ENCODE data around the gene EGLN3. TPM values are rescaled to one million over a fixed set of nuclear protein-coding genes. Genes with fewer than 3 reads are reported as not detected.

The EGLN3 gene
- total and polyA plus RNA-seq, 2 of the 13 experiments (the other 11 are each of a cell fraction or from before 2014, with no cell fraction given): 0.18 to 27.3 TPM

GRCh38 chr14:33938131-33938949 lies 12.5 kb downstream of the EGLN3 start (continued):
- TF ChIP-seq ZNF768 (CRISPR knock-in tag; IDR thresholded peaks at IDR 0.05): no peak
- no peak for TF ChIP-seq ZNF563 (CRISPR knock-in tag; IDR thresholded peaks at IDR 0.05)
- peak; percentile 51; the same call in 1 of the 2 replicates for TF ChIP-seq TFAP4 (IDR thresholded peaks at IDR 0.05; ENCODE audit: borderline replicate concordance, low read depth)
- no peak for TF ChIP-seq DNMT1 (CRISPR knock-in tag; IDR thresholded peaks at IDR 0.05)
- TF ChIP-seq ZNF484 (CRISPR knock-in tag; IDR thresholded peaks at IDR 0.05; ENCODE audit: borderline replicate concordance, low read depth): no peak
- TF ChIP-seq ZNF569 (CRISPR knock-in tag; IDR thresholded peaks at IDR 0.05; ENCODE audit: borderline replicate concordance): no peak
- no peak for TF ChIP-seq RARG (CRISPR knock-in tag; IDR thresholded peaks at IDR 0.05; ENCODE audit: low read depth)
- TF ChIP-seq KLF16 (CRISPR knock-in tag; IDR thresholded peaks at IDR 0.05): no peak
- TF ChIP-seq TEAD3 (CRISPR knock-in tag; optimal IDR thresholded peaks at IDR 0.05; ENCODE audit: borderline replicate concordance): no peak
- TF ChIP-seq SNAI1 (CRISPR knock-in tag; IDR thresholded peaks at IDR 0.05; ENCODE audit: borderline replicate concordance): no peak
- TF ChIP-seq E2F5 (CRISPR knock-in tag; conservative IDR thresholded peaks at IDR 0.05): no peak
- no peak for TF ChIP-seq NAIF1 (CRISPR knock-in tag; IDR thresholded peaks at IDR 0.05; ENCODE audit: borderline replicate concordance)
- no peak for TF ChIP-seq ATF3 (CRISPR knock-in tag; IDR thresholded peaks at IDR 0.05)
- TF ChIP-seq SMC3 (IDR thresholded peaks at IDR 0.05; ENCODE audit: low read length): no peak
- no peak for TF ChIP-seq ZNF142 (CRISPR knock-in tag; IDR thresholded peaks at IDR 0.05)
- no peak for TF ChIP-seq PAWR (CRISPR knock-in tag; IDR thresholded peaks at IDR 0.05; ENCODE audit: borderline replicate concordance)
- no peak for TF ChIP-seq CENPBD1 (CRISPR knock-in tag; IDR thresholded peaks at IDR 0.05; ENCODE audit: borderline replicate concordance, low read depth)
- TF ChIP-seq ATRX (CRISPR knock-in tag; IDR thresholded peaks at IDR 0.05; ENCODE audit: borderline replicate concordance): no peak
